Subcutaneous abdominal adipose tissue (tissue), 5 donors: Measurements from ENCODE around the gene ULBP3.

ENCODE experiments used
- H3K27ac ChIP-seq: one replicate; pipeline ENCODE4 v1.7.0; 2013; ENCODE audit warnings: low read depth, mild to moderate bottlenecking, inconsistent platforms, low read length, moderate library complexity
- H3K27me3 ChIP-seq, 5 donors: one replicate each; pipeline ENCODE4 v1.7.0; 2013; ENCODE audit warnings: low read length in 5 of 5, inconsistent platforms in 1 of 5; ENCODE audit not compliant: control insufficient read depth in 5 of 5, insufficient read depth in 4 of 5
- H3K36me3 ChIP-seq, 5 donors: one replicate each; pipeline ENCODE4 v1.7.0; 2013; ENCODE audit warnings: low read length in 5 of 5; ENCODE audit not compliant: control insufficient read depth in 5 of 5, insufficient read depth in 5 of 5
- H3K4me1 ChIP-seq, 5 donors: one replicate each; pipeline ENCODE4 v1.7.0; 2013; ENCODE audit warnings: low read length in 5 of 5, mild to moderate bottlenecking in 3 of 5, moderate library complexity in 1 of 5; ENCODE audit not compliant: control insufficient read depth in 5 of 5, insufficient read depth in 5 of 5
- H3K4me3 ChIP-seq, 5 donors: one replicate each; pipeline ENCODE4 v1.7.0; 2013; ENCODE audit warnings: low read length in 5 of 5, low read depth in 1 of 5
- H3K9ac ChIP-seq, 5 donors: one replicate each; pipeline ENCODE4 v1.7.0; 2013; ENCODE audit warnings: low read length in 5 of 5, mild to moderate bottlenecking in 4 of 5, moderate library complexity in 3 of 5
- H3K9me3 ChIP-seq, 5 donors: one replicate each; pipeline ENCODE4 v1.7.0; 2013; ENCODE audit warnings: low read length in 5 of 5; ENCODE audit not compliant: control insufficient read depth in 5 of 5
- donor health status: healthy.
- donor health status: healthy.
- donor health status: healthy.
- donor health status: healthy.
- donor health status: healthy.

The ULBP3 gene

GRCh38 chr6:150068720-150069648 lies at the start of gene ULBP3:
TSS of gene ULBP3 (minus strand) at chr6:150069121. CDS start at chr6:150069066, 55 bp downstream.
- Histone ChIP-seq H3K27ac (no peak within 1 kb of the TSS), H3K4me1 (peaks cover 1 to 22% (median 18%) of the 10 kb centered on the region in 5 donors), H3K9me3 (no peaks in the 10 kb centered on the region), H3K9ac (peak within 1 kb of the TSS in 3 of 5 donors; percentile 29 to 69 (median 61)), H3K4me3 (peak within 1 kb of the TSS; percentile 53 to 77 (median 72)), H3K36me3 (no peaks in the 10 kb centered on the region), H3K27me3 (peaks cover 0 to 6% (median 0%) of the 10 kb centered on the region in 5 donors)

DNA sequence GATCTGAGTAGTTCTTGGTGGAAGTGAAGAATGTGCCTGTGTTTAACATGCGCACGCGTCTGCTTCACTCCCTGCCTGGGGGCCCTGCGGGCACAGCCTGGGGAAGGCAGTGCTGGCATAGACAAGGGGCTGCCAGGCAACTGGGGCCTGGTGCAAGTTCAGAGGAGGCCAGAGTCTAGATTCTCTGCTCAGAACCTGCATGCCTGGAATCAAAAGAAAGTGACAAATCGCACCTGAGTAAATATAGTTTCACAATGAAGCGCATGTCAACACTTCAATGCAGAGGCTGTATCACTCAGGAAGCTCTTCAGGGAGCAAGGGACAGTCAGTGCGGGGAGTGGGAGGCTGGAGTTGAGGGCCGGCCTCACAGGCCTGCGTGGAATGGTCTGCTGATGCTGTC lies 49.7 kb upstream of the ULBP3 start:
- Histone ChIP-seq H3K36me3 (no peaks in the 10 kb centered on the region), H3K27me3 (no peaks in the 10 kb centered on the region), H3K27ac (no peak overlapping the region), H3K4me3 (no peak overlapping the region), H3K9ac (no peak overlapping the region), H3K4me1 (peaks cover 0 to 3% (median 0%) of the 10 kb centered on the region in 5 donors), H3K9me3 (no peaks in the 10 kb centered on the region)

GRCh38 chr6:150118203-150118602 lies 49.3 kb upstream of the ULBP3 start:
- Histone ChIP-seq H3K27me3 (no peaks in the 10 kb centered on the region), H3K27ac (no peak overlapping the region)

GRCh38 chr6:150116200-150116800 lies 47.4 kb upstream of the ULBP3 start:
- Histone ChIP-seq H3K9ac (no peak overlapping the region), H3K36me3 (no peaks in the 10 kb centered on the region), H3K27me3 (peaks cover 0 to under 1% (median 0%) of the 10 kb centered on the region in 5 donors), H3K4me1 (peaks cover 0 to 3% (median 0%) of the 10 kb centered on the region in 5 donors), H3K4me3 (no peak overlapping the region), H3K27ac (no peak overlapping the region), H3K9me3 (no peaks in the 10 kb centered on the region)

More at GRCh38 chr6:150118203-150118602, 49.3 kb upstream of the ULBP3 start:
- Histone ChIP-seq H3K36me3 (no peaks in the 10 kb centered on the region), H3K9me3 (no peaks in the 10 kb centered on the region), H3K4me1 (peaks cover 0 to 3% (median 0%) of the 10 kb centered on the region in 5 donors), H3K9ac (no peak overlapping the region), H3K4me3 (no peak overlapping the region)

- peaks cover 0 to 2% (median 0%) of the 10 kb centered on the region in 5 donors for H3K27me3 ChIP-seq
- no peak overlapping the region for H3K9ac ChIP-seq
- no peak overlapping the region for H3K27ac ChIP-seq
- no peaks in the 10 kb centered on the region for H3K36me3 ChIP-seq
- H3K4me3 ChIP-seq: no peak overlapping the region
- H3K9me3 ChIP-seq: no peaks in the 10 kb centered on the region
- peaks cover 0 to 3% (median 0%) of the 10 kb centered on the region in 5 donors for H3K4me1 ChIP-seq
Observed at GRCh38 chr6:150115769-150116168, 46.8 kb upstream of the ULBP3 start.

DNA sequence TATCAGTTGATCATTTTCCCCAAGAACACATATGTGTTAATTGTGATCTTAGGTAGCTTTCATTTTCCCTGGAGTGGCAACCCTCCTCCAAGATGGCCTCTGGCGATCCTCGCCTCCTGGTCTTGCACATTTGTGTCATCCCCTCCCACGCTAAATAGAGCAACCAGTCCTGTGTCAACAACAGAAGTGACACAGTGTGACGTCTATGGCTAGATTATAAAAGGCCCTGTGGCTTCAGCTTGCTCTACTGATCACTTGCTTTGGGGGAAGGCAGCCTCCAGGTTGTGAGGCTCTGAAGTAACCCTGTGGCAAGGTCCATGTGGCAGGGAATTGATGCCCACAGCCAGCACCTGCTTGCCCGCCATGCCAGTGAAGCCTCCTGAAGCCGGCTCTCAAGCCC lies 43.3 kb upstream of the ULBP3 start:
- H3K27ac ChIP-seq: no peak overlapping the region
- H3K4me3 ChIP-seq: no peak overlapping the region

GRCh38 chr6:150102750-150103270 lies 33.9 kb upstream of the ULBP3 start:
- Histone ChIP-seq H3K9me3 (no peaks in the 10 kb centered on the region), H3K36me3 (no peaks in the 10 kb centered on the region), H3K27ac (no peak overlapping the region), H3K4me3 (no peak overlapping the region), H3K9ac (no peak overlapping the region), H3K27me3 (no peaks in the 10 kb centered on the region), H3K4me1 (no peaks in the 10 kb centered on the region)

More for the DNA sequence above, 43.3 kb upstream of the ULBP3 start:
- Histone ChIP-seq H3K4me1 (no peaks in the 10 kb centered on the region), H3K9me3 (no peaks in the 10 kb centered on the region), H3K36me3 (no peaks in the 10 kb centered on the region), H3K27me3 (peaks cover 0 to 5% (median 0%) of the 10 kb centered on the region in 5 donors), H3K9ac (no peak overlapping the region)

DNA sequence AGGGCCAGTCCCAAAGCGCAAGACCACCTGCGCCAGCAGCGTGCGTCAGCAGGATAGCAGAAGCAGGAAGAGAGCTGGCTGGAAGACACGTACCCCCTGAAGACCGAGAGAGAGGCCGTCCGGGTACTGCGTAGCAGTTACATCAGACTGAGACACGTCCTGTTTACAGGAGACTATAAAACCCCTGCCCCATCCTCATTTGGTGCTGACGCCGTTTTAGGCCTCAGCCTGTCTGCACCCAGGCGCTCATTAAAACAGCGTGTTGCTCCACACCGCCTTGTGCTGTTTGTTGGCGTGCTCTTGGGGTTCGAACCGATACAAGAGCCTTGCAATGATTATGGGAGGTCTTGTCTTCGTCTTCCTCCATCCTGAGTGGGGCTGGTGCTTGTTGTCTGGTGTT lies 31.8 kb upstream of the ULBP3 start:
- H3K9ac ChIP-seq: no peak overlapping the region
- H3K4me1 ChIP-seq: no peaks in the 10 kb centered on the region
- H3K9me3 ChIP-seq: no peaks in the 10 kb centered on the region
- H3K27me3 ChIP-seq: no peaks in the 10 kb centered on the region
- no peaks in the 10 kb centered on the region for H3K36me3 ChIP-seq
- no peak overlapping the region for H3K4me3 ChIP-seq
- no peak overlapping the region for H3K27ac ChIP-seq

DNA sequence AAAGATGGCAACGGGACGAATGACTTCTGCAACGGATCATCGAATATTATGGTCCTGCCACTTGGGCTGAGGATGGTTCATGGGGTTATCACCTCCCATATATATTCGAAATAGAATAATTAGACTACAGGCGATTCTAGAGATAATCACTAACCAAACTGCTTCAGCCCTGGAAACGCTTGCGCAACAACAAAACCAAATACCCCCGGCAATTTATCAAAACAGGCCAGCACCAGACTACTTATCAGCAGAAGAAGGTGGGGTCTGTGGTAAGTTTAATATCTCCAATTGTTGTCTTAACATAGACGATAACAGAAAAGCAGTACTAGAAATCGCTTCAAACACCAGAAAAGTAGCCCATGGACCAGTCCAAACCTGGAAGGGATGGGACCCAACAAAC lies 31.0 kb upstream of the ULBP3 start:
- H3K9ac ChIP-seq: no peak overlapping the region
- peaks cover 0 to 2% (median 0%) of the 10 kb centered on the region in 5 donors for H3K4me1 ChIP-seq
- H3K4me3 ChIP-seq: no peak overlapping the region
- no peaks in the 10 kb centered on the region for H3K27me3 ChIP-seq
- H3K9me3 ChIP-seq: no peaks in the 10 kb centered on the region
- no peaks in the 10 kb centered on the region for H3K36me3 ChIP-seq
- H3K27ac ChIP-seq: no peak overlapping the region

DNA sequence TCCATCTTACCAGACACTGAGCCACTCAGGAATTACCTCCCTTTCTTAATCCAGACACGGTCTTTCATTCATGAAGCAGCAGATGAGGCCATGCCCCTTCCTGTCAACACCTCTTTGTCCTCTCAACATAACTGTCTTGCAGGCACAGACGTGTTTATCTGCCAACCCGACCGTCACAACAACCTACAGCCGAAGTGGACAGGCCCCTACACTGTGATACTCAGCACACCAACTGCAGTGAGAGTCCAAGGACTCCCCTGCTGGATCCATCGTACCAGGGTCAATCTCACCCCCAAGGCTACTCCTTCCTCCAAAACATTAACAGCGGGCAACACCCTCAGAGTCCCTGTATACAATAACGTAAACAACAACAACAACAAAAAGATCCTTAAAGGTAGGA lies 30.6 kb upstream of the ULBP3 start:
- Histone ChIP-seq H3K9ac (no peak overlapping the region), H3K9me3 (no peaks in the 10 kb centered on the region), H3K4me1 (peaks cover 0 to 5% (median 0%) of the 10 kb centered on the region in 5 donors), H3K36me3 (no peaks in the 10 kb centered on the region), H3K4me3 (no peak overlapping the region), H3K27ac (no peak overlapping the region), H3K27me3 (no peaks in the 10 kb centered on the region)
